K562 (cell line): ENCODE data around the gene DYNC2LI1. TPM values are rescaled to one million over a fixed set of nuclear protein-coding genes. Genes with fewer than 3 reads are reported as not detected.

Experiments used
- ILK ChIP-seq: fragments of 450-650 bp; IDR thresholded peaks from 2 replicates; pipeline ENCODE4 v1.6.1; 2016; ENCODE audit warnings: missing genetic modification characterization, low read depth, mild to moderate bottlenecking, missing compliant biosample characterization, moderate library complexity, borderline replicate concordance
- NCOA2 ChIP-seq, 2 experiments: fragments of 450-650 bp; IDR thresholded peaks; 2 replicates each; pipeline ENCODE4 v1.6.1; 2018; ENCODE audit warnings: mild to moderate bottlenecking in 2 of 2, moderate library complexity in 1 of 2; ENCODE audit not compliant: partially characterized antibody in 2 of 2
- NCOA6 ChIP-seq: fragments of 450-650 bp; IDR thresholded peaks from 2 replicates; pipeline ENCODE4 v1.6.1; 2017; ENCODE audit warnings: mild to moderate bottlenecking
- NR4A1 ChIP-seq, 2 experiments: fragments of 250-450 bp in 1 of 2; fragments of 450-650 bp in 1 of 2; sonication (Bioruptor Pico) in 1 of 2; IDR thresholded peaks; 2 replicates each; pipeline versions ENCODE4 v1.4.0 to v1.6.1; 2016 to 2020; ENCODE audit warnings: mild to moderate bottlenecking in 2 of 2, missing compliant biosample characterization in 1 of 2, missing genetic modification characterization in 1 of 2, moderate library complexity in 1 of 2
- SMARCA5 ChIP-seq: fragments of 450-650 bp; IDR thresholded peaks from 2 replicates; pipeline ENCODE4 v1.6.1; 2016
- TCF3 ChIP-seq: sonication (generic); formaldehyde crosslinking; IDR thresholded peaks from 2 replicates; pipeline ENCODE4 v1.4.0; 2020; ENCODE audit warnings: mild to moderate bottlenecking, missing genetic modification reagents
- ZFP30 ChIP-seq: fragments of 250-450 bp; sonication (Bioruptor Pico); IDR thresholded peaks from 2 replicates; pipeline ENCODE4 v1.8.0; 2022; ENCODE audit warnings: moderate library complexity, mild to moderate bottlenecking, inconsistent platforms, borderline replicate concordance
- ZKSCAN1 ChIP-seq: fragments of 150-350 bp; IDR thresholded peaks from 2 replicates; pipeline ENCODE4 v1.6.1; 2016; ENCODE audit warnings: low read depth, low read length
- ZNF133 ChIP-seq: fragments of 250-450 bp; sonication (Bioruptor Pico); IDR thresholded peaks from 2 replicates; pipeline ENCODE4 v1.4.0; 2020; ENCODE audit warnings: mild to moderate bottlenecking
- polyA plus RNA-seq, 8 experiments: library from polyadenylated mRNA; depleted of rRNA in 4 of 8; stranded (reverse) in 5 of 8; unstranded in 3 of 8; fragments of >200 nt; fragmentation: Nextera tagmentation in 2 of 8; fragmentation: Illumina TruSeq in 1 of 8; extraction: Ambion mirVana in 2 of 8; extraction: Trizol in 1 of 8; gene quantifications; 2 replicates each; pipeline versions ENCODE4 v1.2.1 to v1.2.3, GENCODE V29; 2011 to 2014; ENCODE audit warnings: inconsistent platforms in 1 of 8, missing spikeins in 1 of 8
- total RNA-seq, 7 experiments: library from RNA; depleted of rRNA in 6 of 7; stranded (reverse); fragments of >200 nt in 6 of 7; fragmentation: Illumina TruSeq in 2 of 7; extraction: Trizol in 2 of 7; gene quantifications; 2 replicates each; pipeline versions ENCODE4 v1.2.1 to v1.2.3, GENCODE V29; 2011 to 2021; ENCODE audit warnings: low replicate concordance in 1 of 7
- TF ChIP-seq, protein P1 (sequence below): sonication (generic); formaldehyde crosslinking; IDR thresholded peaks from 2 replicates; pipeline ENCODE4 v1.8.1; 2023; ENCODE audit warnings: mild to moderate bottlenecking, missing genetic modification reagents
- TF ChIP-seq, protein P2 (sequence below): conservative IDR thresholded peaks from 2 replicates; pipeline ENCODE4 v1.6.1; 2011; ENCODE audit warnings: low read depth, mild to moderate bottlenecking, low read length; ENCODE audit not compliant: control insufficient read depth
- TF ChIP-seq, protein P3 (sequence below), 3 experiments: fragments of 200-800 bp in 1 of 3; sonication (Bioruptor generic) in 1 of 3; sonication (generic) in 1 of 3; formaldehyde crosslinking in 1 of 3; IDR thresholded peaks; 2 replicates each; pipeline versions ENCODE4 v1.6.1 to v1.8.0; 2016 to 2022; ENCODE audit warnings: mild to moderate bottlenecking in 2 of 3, missing compliant biosample characterization in 2 of 3, missing genetic modification characterization in 2 of 3, missing genetic modification reagents in 1 of 3
- TF ChIP-seq, protein P4 (sequence below): IDR thresholded peaks from 2 replicates; pipeline ENCODE4 v1.6.1; 2011; ENCODE audit not compliant: insufficient read length; ENCODE audit errors: extremely low read depth
- TF ChIP-seq, protein P5 (sequence below): sonication (generic); formaldehyde crosslinking; IDR thresholded peaks from 2 replicates; pipeline ENCODE4 v1.8.0; 2022; ENCODE audit warnings: mild to moderate bottlenecking, missing genetic modification reagents
- TF ChIP-seq, protein P6 (sequence below), 3 experiments: fragments of 200-800 bp in 1 of 3; fragments of 250-450 bp in 1 of 3; fragments of 450-650 bp in 1 of 3; sonication (Bioruptor Pico) in 1 of 3; sonication (Bioruptor generic) in 1 of 3; formaldehyde crosslinking in 1 of 3; IDR thresholded peaks; 2 replicates each; pipeline versions ENCODE4 v1.6.1 to v1.8.0; 2016 to 2022; ENCODE audit warnings: mild to moderate bottlenecking in 2 of 3, missing genetic modification characterization in 2 of 3, missing compliant biosample characterization in 1 of 3, moderate library complexity in 1 of 3

DYNC2LI1 gene
- total and polyA plus RNA-seq, 9 of the 15 experiments (the other 6 are each of a cell fraction or from before 2014, with no cell fraction given) = 12.5 to 42.2 (median 25.8) TPM

DNA sequence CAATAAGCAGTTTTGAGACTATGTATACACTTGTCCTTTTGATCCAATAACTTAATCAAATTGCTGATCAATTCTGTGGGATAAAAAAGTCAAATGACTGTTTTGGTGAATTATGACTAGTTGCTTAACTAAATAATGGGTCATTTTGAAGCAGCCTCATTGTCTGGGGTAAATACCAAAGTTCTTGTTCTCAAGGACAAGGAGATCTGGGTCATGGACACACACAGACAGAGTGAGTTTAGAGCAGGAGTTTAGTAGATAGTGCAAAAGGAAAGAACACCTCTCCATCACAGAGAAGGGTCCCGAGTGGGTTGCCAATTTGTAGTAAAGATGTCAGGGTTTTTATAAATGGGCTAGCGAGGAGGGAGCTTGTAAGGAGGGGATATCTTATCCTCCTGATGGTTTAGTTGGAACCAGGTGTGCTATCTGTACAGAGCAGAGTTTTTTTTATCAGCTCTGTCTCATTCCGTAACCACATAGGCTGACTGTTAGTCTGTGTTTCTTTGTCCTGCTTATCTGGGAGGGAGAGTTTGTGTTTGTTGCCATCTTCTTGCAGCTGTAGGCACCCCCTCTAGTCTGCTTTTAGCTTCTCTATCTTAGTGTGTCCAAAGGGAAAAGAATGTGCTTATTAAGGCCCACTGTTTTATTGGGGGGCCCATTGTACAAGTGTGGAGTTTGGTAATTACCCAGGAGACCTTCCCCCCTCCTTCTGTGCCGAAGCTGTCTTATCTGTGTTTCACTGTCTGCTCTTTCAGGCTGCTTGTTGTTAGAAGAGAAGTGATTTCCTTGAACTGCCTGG, 48.9 kb upstream of the DYNC2LI1 start (continued):
- TF ChIP-seq NR4A1 (CRISPR knock-in tag; IDR thresholded peaks at IDR 0.05) (0 out of 2 replicates have a peak, but pooled peaks have one; percentile 21), NR4A1 (tag; IDR thresholded peaks at IDR 0.05) (peak; percentile 89), ILK (tag) (0 out of 2 replicates have a peak, but pooled peaks have one; percentile 48), SMARCA5 (no peak), ZFP30 (CRISPR knock-in tag) (no peak), NCOA2 (IDR thresholded peaks at IDR 0.05; ENCODE audit: partially characterized antibody in 2 of 2) (peak; percentile 19 to 53), ZKSCAN1 (no peak), ZNF133 (no peak), NCOA6 (no peak; the same call in 1 of the 2 replicates), TCF3 (CRISPR knock-in tag) (peak; percentile 97)
- TF ChIP-seq, protein P1, sequence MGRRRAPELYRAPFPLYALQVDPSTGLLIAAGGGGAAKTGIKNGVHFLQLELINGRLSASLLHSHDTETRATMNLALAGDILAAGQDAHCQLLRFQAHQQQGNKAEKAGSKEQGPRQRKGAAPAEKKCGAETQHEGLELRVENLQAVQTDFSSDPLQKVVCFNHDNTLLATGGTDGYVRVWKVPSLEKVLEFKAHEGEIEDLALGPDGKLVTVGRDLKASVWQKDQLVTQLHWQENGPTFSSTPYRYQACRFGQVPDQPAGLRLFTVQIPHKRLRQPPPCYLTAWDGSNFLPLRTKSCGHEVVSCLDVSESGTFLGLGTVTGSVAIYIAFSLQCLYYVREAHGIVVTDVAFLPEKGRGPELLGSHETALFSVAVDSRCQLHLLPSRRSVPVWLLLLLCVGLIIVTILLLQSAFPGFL (CRISPR knock-in tag) = no peak
- TF ChIP-seq, protein P2, sequence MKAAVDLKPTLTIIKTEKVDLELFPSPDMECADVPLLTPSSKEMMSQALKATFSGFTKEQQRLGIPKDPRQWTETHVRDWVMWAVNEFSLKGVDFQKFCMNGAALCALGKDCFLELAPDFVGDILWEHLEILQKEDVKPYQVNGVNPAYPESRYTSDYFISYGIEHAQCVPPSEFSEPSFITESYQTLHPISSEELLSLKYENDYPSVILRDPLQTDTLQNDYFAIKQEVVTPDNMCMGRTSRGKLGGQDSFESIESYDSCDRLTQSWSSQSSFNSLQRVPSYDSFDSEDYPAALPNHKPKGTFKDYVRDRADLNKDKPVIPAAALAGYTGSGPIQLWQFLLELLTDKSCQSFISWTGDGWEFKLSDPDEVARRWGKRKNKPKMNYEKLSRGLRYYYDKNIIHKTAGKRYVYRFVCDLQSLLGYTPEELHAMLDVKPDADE = peak; percentile 76
- TF ChIP-seq, protein P3, sequence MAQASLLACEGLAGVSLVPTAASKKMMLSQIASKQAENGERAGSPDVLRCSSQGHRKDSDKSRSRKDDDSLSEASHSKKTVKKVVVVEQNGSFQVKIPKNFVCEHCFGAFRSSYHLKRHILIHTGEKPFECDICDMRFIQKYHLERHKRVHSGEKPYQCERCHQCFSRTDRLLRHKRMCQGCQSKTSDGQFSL (CRISPR knock-in tag; IDR thresholded peaks at IDR 0.05) = 0 out of 2 replicates have a peak, but pooled peaks have one; percentile 19
- TF ChIP-seq, protein P3 (tag; IDR thresholded peaks at IDR 0.05) = peak in 1 of 2 experiments; percentile 37; a peak in 1 of 4 replicates
- TF ChIP-seq, protein P4, sequence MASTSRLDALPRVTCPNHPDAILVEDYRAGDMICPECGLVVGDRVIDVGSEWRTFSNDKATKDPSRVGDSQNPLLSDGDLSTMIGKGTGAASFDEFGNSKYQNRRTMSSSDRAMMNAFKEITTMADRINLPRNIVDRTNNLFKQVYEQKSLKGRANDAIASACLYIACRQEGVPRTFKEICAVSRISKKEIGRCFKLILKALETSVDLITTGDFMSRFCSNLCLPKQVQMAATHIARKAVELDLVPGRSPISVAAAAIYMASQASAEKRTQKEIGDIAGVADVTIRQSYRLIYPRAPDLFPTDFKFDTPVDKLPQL = no peak
- TF ChIP-seq, protein P5, sequence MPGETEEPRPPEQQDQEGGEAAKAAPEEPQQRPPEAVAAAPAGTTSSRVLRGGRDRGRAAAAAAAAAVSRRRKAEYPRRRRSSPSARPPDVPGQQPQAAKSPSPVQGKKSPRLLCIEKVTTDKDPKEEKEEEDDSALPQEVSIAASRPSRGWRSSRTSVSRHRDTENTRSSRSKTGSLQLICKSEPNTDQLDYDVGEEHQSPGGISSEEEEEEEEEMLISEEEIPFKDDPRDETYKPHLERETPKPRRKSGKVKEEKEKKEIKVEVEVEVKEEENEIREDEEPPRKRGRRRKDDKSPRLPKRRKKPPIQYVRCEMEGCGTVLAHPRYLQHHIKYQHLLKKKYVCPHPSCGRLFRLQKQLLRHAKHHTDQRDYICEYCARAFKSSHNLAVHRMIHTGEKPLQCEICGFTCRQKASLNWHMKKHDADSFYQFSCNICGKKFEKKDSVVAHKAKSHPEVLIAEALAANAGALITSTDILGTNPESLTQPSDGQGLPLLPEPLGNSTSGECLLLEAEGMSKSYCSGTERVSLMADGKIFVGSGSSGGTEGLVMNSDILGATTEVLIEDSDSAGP (CRISPR knock-in tag) = no peak
- TF ChIP-seq, protein P6, sequence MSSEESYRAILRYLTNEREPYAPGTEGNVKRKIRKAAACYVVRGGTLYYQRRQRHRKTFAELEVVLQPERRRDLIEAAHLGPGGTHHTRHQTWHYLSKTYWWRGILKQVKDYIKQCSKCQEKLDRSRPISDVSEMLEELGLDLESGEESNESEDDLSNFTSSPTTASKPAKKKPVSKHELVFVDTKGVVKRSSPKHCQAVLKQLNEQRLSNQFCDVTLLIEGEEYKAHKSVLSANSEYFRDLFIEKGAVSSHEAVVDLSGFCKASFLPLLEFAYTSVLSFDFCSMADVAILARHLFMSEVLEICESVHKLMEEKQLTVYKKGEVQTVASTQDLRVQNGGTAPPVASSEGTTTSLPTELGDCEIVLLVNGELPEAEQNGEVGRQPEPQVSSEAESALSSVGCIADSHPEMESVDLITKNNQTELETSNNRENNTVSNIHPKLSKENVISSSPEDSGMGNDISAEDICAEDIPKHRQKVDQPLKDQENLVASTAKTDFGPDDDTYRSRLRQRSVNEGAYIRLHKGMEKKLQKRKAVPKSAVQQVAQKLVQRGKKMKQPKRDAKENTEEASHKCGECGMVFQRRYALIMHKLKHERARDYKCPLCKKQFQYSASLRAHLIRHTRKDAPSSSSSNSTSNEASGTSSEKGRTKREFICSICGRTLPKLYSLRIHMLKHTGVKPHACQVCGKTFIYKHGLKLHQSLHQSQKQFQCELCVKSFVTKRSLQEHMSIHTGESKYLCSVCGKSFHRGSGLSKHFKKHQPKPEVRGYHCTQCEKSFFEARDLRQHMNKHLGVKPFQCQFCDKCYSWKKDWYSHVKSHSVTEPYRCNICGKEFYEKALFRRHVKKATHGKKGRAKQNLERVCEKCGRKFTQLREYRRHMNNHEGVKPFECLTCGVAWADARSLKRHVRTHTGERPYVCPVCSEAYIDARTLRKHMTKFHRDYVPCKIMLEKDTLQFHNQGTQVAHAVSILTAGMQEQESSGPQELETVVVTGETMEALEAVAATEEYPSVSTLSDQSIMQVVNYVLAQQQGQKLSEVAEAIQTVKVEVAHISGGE (CRISPR knock-in tag; IDR thresholded peaks at IDR 0.05) = peak in 1 of 3 experiments; percentile 85; a peak in 2 of 6 replicates
